IMR-90 (cell line): ENCODE results near the gene DUXB. TPM values are rescaled to one million over a fixed set of nuclear protein-coding genes. Genes with fewer than 3 reads are reported as not detected.

Source experiments
- ATAC-seq: fragments of 200-7000 bp; cut with Tn5 transposase; 2 replicates; pipeline ENCODE4 v1.9.1; 2020; ENCODE audit warnings: low read depth, mild to moderate bottlenecking, moderate library complexity
- BruUV-seq: library from RNA; stranded (reverse); fragments of 400-500 nt; replicated peaks from 2 replicates; lab custom pipeline; 2021; lab: Mats Ljungman, UMichigan
- CTCF ChIA-PET: fragments of 300-600 bp; formaldehyde crosslinking; extraction: SDS; loops from one replicate; lab custom pipeline; 2021; ENCODE audit warnings: antibody characterized with exemption; lab: Yijun Ruan, JAX
- POLR2A ChIA-PET: fragments of 300-600 bp; sonication (Branson Sonifier 250); formaldehyde crosslinking; loops from one replicate; lab custom pipeline; 2022; ENCODE audit warnings: antibody characterized with exemption; ENCODE audit not compliant: unreplicated experiment; lab: Charles Lee
- DNase-seq: peaks from one replicate; pipeline ENCODE4 v3.0.0; 2013
- H2AFZ ChIP-seq: replicated peaks from 2 replicates; pipeline ENCODE3; 2013; ENCODE audit warnings: low read length, mild to moderate bottlenecking; ENCODE audit not compliant: poor library complexity
- H2AK5ac ChIP-seq: 2 replicates; pipeline ENCODE4 v1.6.1; 2013; ENCODE audit warnings: low read depth, low read length, inconsistent platforms
- H2AK9ac ChIP-seq: replicated peaks from 2 replicates; pipeline ENCODE3; 2013; ENCODE audit warnings: mild to moderate bottlenecking, low read depth, low read length, moderate library complexity; ENCODE audit not compliant: poor library complexity
- H2BK120ac ChIP-seq: 2 replicates; pipeline ENCODE4 v1.6.1; 2013; ENCODE audit warnings: low read depth, low read length, inconsistent platforms
- H2BK15ac ChIP-seq: 3 replicates; pipeline ENCODE4 v1.6.1; 2013; ENCODE audit warnings: low read depth, low read length, inconsistent platforms
- H2BK20ac ChIP-seq: 2 replicates; pipeline ENCODE4 v1.6.1; 2013; ENCODE audit warnings: low read depth, mild to moderate bottlenecking, inconsistent platforms, low read length, moderate library complexity
- H2BK5ac ChIP-seq: 2 replicates; pipeline ENCODE4 v1.6.1; 2013; ENCODE audit warnings: mild to moderate bottlenecking, low read depth, low read length, inconsistent platforms; ENCODE audit not compliant: poor library complexity, severe bottlenecking
- H3K14ac ChIP-seq: replicated peaks from 2 replicates; pipeline ENCODE4 v1.6.1; 2013; ENCODE audit warnings: low read depth, low read length, inconsistent platforms
- H3K18ac ChIP-seq: 2 replicates; pipeline ENCODE4 v1.6.1; 2013; ENCODE audit warnings: low read depth, low read length, control low read depth
- H3K23ac ChIP-seq: 2 replicates; pipeline ENCODE4 v1.6.1; 2013; ENCODE audit warnings: low read depth, low read length, inconsistent platforms
- H3K27ac ChIP-seq: 2 replicates; pipeline ENCODE4 v1.5.1; 2013; ENCODE audit warnings: mild to moderate bottlenecking, control low read depth, low read length; ENCODE audit not compliant: insufficient read depth
- H3K27me3 ChIP-seq: 2 replicates; pipeline ENCODE4 v1.6.1; 2013; ENCODE audit warnings: low read length; ENCODE audit not compliant: control insufficient read depth, insufficient read depth
- H3K36me3 ChIP-seq: 2 replicates; pipeline ENCODE4 v1.6.1; 2013; ENCODE audit warnings: low read length, mixed read lengths; ENCODE audit not compliant: control insufficient read depth, insufficient read depth
- H3K4ac ChIP-seq: 2 replicates; pipeline ENCODE4 v1.6.1; 2013; ENCODE audit warnings: low read depth, low read length, inconsistent platforms
- H3K4me1 ChIP-seq: 2 replicates; pipeline ENCODE4 v1.6.1; 2013; ENCODE audit warnings: low read length, mixed read lengths; ENCODE audit not compliant: control insufficient read depth, insufficient read depth
- H3K4me2 ChIP-seq: 2 replicates; pipeline ENCODE4 v1.6.1; 2013; ENCODE audit warnings: low read depth, mild to moderate bottlenecking, control low read depth, low read length, moderate library complexity
- H3K4me3 ChIP-seq: 2 replicates; pipeline ENCODE4 v1.5.1; 2013; ENCODE audit warnings: low read depth, mild to moderate bottlenecking, control low read depth, low read length, moderate library complexity; ENCODE audit not compliant: insufficient read depth
- H3K56ac ChIP-seq: 2 replicates; pipeline ENCODE4 v1.6.1; 2013; ENCODE audit warnings: low read length, inconsistent platforms; ENCODE audit not compliant: insufficient read depth; ENCODE audit errors: extremely low read depth
- H3K79me1 ChIP-seq, 2 experiments: 2 replicates each; pipeline ENCODE4 v1.6.1; 2013; ENCODE audit warnings: low read length in 2 of 2, inconsistent platforms in 1 of 2, low read depth in 1 of 2
- H3K9ac ChIP-seq: 2 replicates; pipeline ENCODE4 v1.6.1; 2013; ENCODE audit warnings: low read depth, low read length, control low read depth
- H3K9me1 ChIP-seq: 2 replicates; pipeline ENCODE4 v1.6.1; 2013; ENCODE audit warnings: low read length, inconsistent platforms; ENCODE audit not compliant: insufficient read depth
- H3K9me3 ChIP-seq: 2 replicates; pipeline ENCODE4 v1.6.1; 2013; ENCODE audit warnings: low read length; ENCODE audit not compliant: control insufficient read depth, insufficient read depth
- H4K20me1 ChIP-seq: 2 replicates; pipeline ENCODE4 v1.6.1; 2013; ENCODE audit warnings: low read length, inconsistent platforms; ENCODE audit not compliant: insufficient read depth
- H4K5ac ChIP-seq: 2 replicates; pipeline ENCODE4 v1.6.1; 2013; ENCODE audit warnings: mild to moderate bottlenecking, low read depth, low read length, control low read depth
- H4K8ac ChIP-seq, 2 experiments: 2 replicates each; pipeline ENCODE4 v1.6.1; 2013; ENCODE audit warnings: low read depth in 2 of 2, low read length in 2 of 2, control low read depth in 1 of 2, inconsistent platforms in 1 of 2
- H4K91ac ChIP-seq: 2 replicates; pipeline ENCODE4 v1.6.1; 2013; ENCODE audit warnings: low read depth, low read length, inconsistent platforms; ENCODE audit not compliant: insufficient read depth
- BHLHE40 ChIP-seq: fragments of 150-350 bp; IDR thresholded peaks from 2 replicates; pipeline ENCODE4 v1.6.1; 2016; ENCODE audit warnings: mild to moderate bottlenecking, low read depth, low read length
- CEBPB ChIP-seq: IDR thresholded peaks from 2 replicates; pipeline ENCODE4 v1.6.1; 2012; ENCODE audit warnings: low read depth, low read length, improper control_type of control experiment
- CHD1 ChIP-seq: IDR thresholded peaks from 2 replicates; pipeline ENCODE4 v1.6.1; 2012; ENCODE audit warnings: low read depth, low read length, improper control_type of control experiment
- ELK1 ChIP-seq: fragments of 150-350 bp; IDR thresholded peaks from 2 replicates; pipeline ENCODE4 v1.6.1; 2016; ENCODE audit warnings: low read depth, mild to moderate bottlenecking, low read length, moderate library complexity, borderline replicate concordance
- FOS ChIP-seq: fragments of 150-350 bp; IDR thresholded peaks from 2 replicates; pipeline ENCODE4 v1.6.1; 2016; ENCODE audit warnings: low read depth, low read length
- MAFK ChIP-seq: IDR thresholded peaks from 2 replicates; pipeline ENCODE4 v1.6.1; 2012; ENCODE audit warnings: low read depth, low read length, improper control_type of control experiment
- MAZ ChIP-seq: IDR thresholded peaks from 2 replicates; pipeline ENCODE4 v1.6.1; 2012; ENCODE audit warnings: low read depth, mild to moderate bottlenecking, low read length, improper control_type of control experiment, moderate library complexity, borderline replicate concordance
- MXI1 ChIP-seq: IDR thresholded peaks from 2 replicates; pipeline ENCODE4 v1.6.1; 2012; ENCODE audit warnings: low read depth, mild to moderate bottlenecking, low read length, moderate library complexity, borderline replicate concordance
- NFE2L2 ChIP-seq: fragments of 150-350 bp; IDR thresholded peaks from 2 replicates; pipeline ENCODE4 v1.6.1; 2016; ENCODE audit warnings: low read depth, mild to moderate bottlenecking, low read length
- POLR2A ChIP-seq: IDR thresholded peaks from 2 replicates; pipeline ENCODE4 v1.6.1; 2012; ENCODE audit warnings: mild to moderate bottlenecking, low read depth, low read length
- RAD21 ChIP-seq: IDR thresholded peaks from 2 replicates; pipeline ENCODE4 v1.6.1; 2012; ENCODE audit warnings: low read length, improper control_type of control experiment
- RCOR1 ChIP-seq: IDR thresholded peaks from 2 replicates; pipeline ENCODE4 v1.6.1; 2012; ENCODE audit warnings: mild to moderate bottlenecking, low read length, improper control_type of control experiment; ENCODE audit not compliant: insufficient replicate concordance
- RFX5 ChIP-seq: IDR thresholded peaks from 2 replicates; pipeline ENCODE4 v1.8.0; 2012; ENCODE audit warnings: low read depth, mild to moderate bottlenecking, low read length, moderate library complexity
- SMC3 ChIP-seq: fragments of 150-350 bp; IDR thresholded peaks from 2 replicates; pipeline ENCODE4 v1.6.1; 2016; ENCODE audit warnings: low read depth, mild to moderate bottlenecking, antibody characterized with exemption, low read length, moderate library complexity
- WGBS, 2 experiments: methylation state at CpG; one replicate each; pipeline versions ENCODE4 v1.1.5 to v1.1.7; 2013; ENCODE audit warnings: missing lambda C conversion rate in 2 of 2; ENCODE audit not compliant: insufficient read length in 1 of 2; ENCODE audit errors: extremely low coverage in 2 of 2; 5-methylcytosine and 5-hydroxymethylcytosine counted together
- dilution Hi-C: fragments of 300-500 bp; cut with HindIII; formaldehyde crosslinking; loops from one replicate; pipeline ENCODE4 v1.14.3; 2018; ENCODE audit warnings: low sequenced_read_pairs; ENCODE audit not compliant: unreplicated experiment
- in situ Hi-C: fragments of 300-500 bp; cut with MboI; formaldehyde crosslinking; loops from 3 replicates; pipeline ENCODE4 v1.14.3; 2019; ENCODE audit warnings: low sequenced_read_pairs, inconsistent platforms, mixed read lengths
- intact Hi-C: fragments of 100-400 bp; cut with micrococcal nuclease; formaldehyde crosslinking; loops from 2 replicates; pipeline ENCODE4 v1.10.0; 2022
- polyA plus RNA-seq, 3 experiments: library from polyadenylated mRNA; depleted of rRNA; stranded (reverse); fragments of >200 nt; gene quantifications; 2 replicates each; pipeline ENCODE4 v1.2.3, GENCODE V29; 2012; ENCODE audit warnings: low replicate concordance in 1 of 3
- total RNA-seq: library from RNA; depleted of rRNA; stranded (reverse); fragments of >200 nt; gene quantifications from 2 replicates; pipeline ENCODE4 v1.2.3, GENCODE V29; 2012
- TF ChIP-seq, protein P1 (sequence below): conservative IDR thresholded peaks from 2 replicates; pipeline ENCODE4 v1.5.1; 2012; ENCODE audit warnings: mild to moderate bottlenecking, low read depth, low read length, improper control_type of control experiment
- TF ChIP-seq, protein P2 (sequence below): fragments of 150-350 bp; IDR thresholded peaks from 2 replicates; pipeline ENCODE4 v1.6.1; 2017; ENCODE audit warnings: mild to moderate bottlenecking, antibody characterized with exemption, low read length, low read depth

DUXB gene
- total and polyA plus RNA-seq, 2 of the 4 experiments (the other 2 are of a cell fraction) = not detected

DNA sequence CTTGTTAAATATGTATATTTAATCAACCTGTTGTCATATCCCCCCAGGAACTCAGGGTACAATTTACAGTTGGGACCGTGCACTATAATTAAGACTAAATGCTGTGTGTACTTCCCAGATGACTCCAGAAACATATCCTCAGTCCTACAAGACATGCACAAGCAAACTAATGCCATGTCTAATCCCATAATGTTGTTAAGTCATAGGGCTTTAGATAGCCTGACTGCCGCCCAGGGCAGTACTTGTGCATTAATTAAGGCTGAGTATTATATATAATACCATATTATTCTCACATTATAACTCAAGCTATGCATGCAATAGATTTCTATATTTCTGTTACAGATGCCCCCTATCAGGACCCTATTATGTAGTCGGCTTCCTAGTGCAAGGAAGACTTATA, 45.1 kb upstream of the DUXB start:
- no TSS peak for BruUV-seq
- H3K4me1 ChIP-seq = no peaks in the 10 kb centered on the region
- no peak overlapping the region for H3K14ac ChIP-seq
- H2BK20ac ChIP-seq = no peak overlapping the region
- H4K20me1 ChIP-seq = no peaks in the 10 kb centered on the region
- H2AK5ac ChIP-seq = no peak overlapping the region
- no peak overlapping the region for H3K4ac ChIP-seq
- H3K9ac ChIP-seq = no peak overlapping the region
- H3K18ac ChIP-seq = no peak overlapping the region
- H3K23ac ChIP-seq = no peak overlapping the region
- H4K5ac ChIP-seq = no peak overlapping the region
- no peak overlapping the region for H3K4me2 ChIP-seq
- H3K27me3 ChIP-seq = peaks cover 2% of the 10 kb centered on the region
- intact Hi-C loops (no loop called here), in situ Hi-C loops (no loop called here), dilution Hi-C loops (no loop called here)
- TF ChIP-seq SMC3 = no peak
- no peak for TF ChIP-seq MAFK
- TF ChIP-seq ELK1 = no peak
- TF ChIP-seq MXI1 = no peak
- no peak for TF ChIP-seq MAZ
- no peak for TF ChIP-seq RFX5
- no peak for TF ChIP-seq RAD21
- TF ChIP-seq CEBPB = no peak
- no peak for TF ChIP-seq FOS
- no peak for TF ChIP-seq CHD1
- no peak for TF ChIP-seq POLR2A
- TF ChIP-seq, protein P1, sequence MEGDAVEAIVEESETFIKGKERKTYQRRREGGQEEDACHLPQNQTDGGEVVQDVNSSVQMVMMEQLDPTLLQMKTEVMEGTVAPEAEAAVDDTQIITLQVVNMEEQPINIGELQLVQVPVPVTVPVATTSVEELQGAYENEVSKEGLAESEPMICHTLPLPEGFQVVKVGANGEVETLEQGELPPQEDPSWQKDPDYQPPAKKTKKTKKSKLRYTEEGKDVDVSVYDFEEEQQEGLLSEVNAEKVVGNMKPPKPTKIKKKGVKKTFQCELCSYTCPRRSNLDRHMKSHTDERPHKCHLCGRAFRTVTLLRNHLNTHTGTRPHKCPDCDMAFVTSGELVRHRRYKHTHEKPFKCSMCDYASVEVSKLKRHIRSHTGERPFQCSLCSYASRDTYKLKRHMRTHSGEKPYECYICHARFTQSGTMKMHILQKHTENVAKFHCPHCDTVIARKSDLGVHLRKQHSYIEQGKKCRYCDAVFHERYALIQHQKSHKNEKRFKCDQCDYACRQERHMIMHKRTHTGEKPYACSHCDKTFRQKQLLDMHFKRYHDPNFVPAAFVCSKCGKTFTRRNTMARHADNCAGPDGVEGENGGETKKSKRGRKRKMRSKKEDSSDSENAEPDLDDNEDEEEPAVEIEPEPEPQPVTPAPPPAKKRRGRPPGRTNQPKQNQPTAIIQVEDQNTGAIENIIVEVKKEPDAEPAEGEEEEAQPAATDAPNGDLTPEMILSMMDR = no peak
- TF ChIP-seq, protein P2, sequence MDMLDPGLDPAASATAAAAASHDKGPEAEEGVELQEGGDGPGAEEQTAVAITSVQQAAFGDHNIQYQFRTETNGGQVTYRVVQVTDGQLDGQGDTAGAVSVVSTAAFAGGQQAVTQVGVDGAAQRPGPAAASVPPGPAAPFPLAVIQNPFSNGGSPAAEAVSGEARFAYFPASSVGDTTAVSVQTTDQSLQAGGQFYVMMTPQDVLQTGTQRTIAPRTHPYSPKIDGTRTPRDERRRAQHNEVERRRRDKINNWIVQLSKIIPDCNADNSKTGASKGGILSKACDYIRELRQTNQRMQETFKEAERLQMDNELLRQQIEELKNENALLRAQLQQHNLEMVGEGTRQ = no peak
- no peak for TF ChIP-seq BHLHE40
- no peak for TF ChIP-seq RCOR1
- TF ChIP-seq NFE2L2 = no peak
- H2BK120ac ChIP-seq = no peak overlapping the region
- no peak overlapping the region for H4K91ac ChIP-seq
- H3K27ac ChIP-seq = no peak overlapping the region
- CTCF ChIA-PET = no interaction called here
- no peak overlapping the region for H2AFZ ChIP-seq
- no peak for ATAC-seq
- no peak overlapping the region for H2AK9ac ChIP-seq
- DNase-seq = no peak
- H3K36me3 ChIP-seq = no peaks in the 10 kb centered on the region
- no peak overlapping the region for H2BK5ac ChIP-seq
- no peak overlapping the region for H2BK15ac ChIP-seq
- H3K56ac ChIP-seq = no peak overlapping the region
- H4K8ac ChIP-seq = no peak overlapping the region
- peaks cover 4% of the 10 kb centered on the region for H3K9me3 ChIP-seq
- no CpG with 5 or more reads among the region's 3 CpGs for WGBS, 2 experiments
- POLR2A ChIA-PET = no interaction called here
- no peaks in the 10 kb centered on the region for H3K79me1 ChIP-seq
- H3K4me3 ChIP-seq = no peak overlapping the region
- no peaks in the 10 kb centered on the region for H3K9me1 ChIP-seq
